ENCODE measurements around the gene COX4I2.

- TF ChIP-seq, protein P1, sequence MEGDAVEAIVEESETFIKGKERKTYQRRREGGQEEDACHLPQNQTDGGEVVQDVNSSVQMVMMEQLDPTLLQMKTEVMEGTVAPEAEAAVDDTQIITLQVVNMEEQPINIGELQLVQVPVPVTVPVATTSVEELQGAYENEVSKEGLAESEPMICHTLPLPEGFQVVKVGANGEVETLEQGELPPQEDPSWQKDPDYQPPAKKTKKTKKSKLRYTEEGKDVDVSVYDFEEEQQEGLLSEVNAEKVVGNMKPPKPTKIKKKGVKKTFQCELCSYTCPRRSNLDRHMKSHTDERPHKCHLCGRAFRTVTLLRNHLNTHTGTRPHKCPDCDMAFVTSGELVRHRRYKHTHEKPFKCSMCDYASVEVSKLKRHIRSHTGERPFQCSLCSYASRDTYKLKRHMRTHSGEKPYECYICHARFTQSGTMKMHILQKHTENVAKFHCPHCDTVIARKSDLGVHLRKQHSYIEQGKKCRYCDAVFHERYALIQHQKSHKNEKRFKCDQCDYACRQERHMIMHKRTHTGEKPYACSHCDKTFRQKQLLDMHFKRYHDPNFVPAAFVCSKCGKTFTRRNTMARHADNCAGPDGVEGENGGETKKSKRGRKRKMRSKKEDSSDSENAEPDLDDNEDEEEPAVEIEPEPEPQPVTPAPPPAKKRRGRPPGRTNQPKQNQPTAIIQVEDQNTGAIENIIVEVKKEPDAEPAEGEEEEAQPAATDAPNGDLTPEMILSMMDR (IDR thresholded peaks at IDR 0.05; ENCODE audit: insufficient read depth, low read length): no peak
- TF ChIP-seq GABPA (IDR thresholded peaks at IDR 0.05; ENCODE audit: low read depth) (no peak), SPI1 (IDR thresholded peaks at IDR 0.05; ENCODE audit: borderline replicate concordance, low read depth) (no peak)
Measured at GRCh38 chr20:31663524-31663837, 25.8 kb downstream of the COX4I2 start.

All from HL-60 (cell line).